ENCODE results near the gene STMND1.

DNA sequence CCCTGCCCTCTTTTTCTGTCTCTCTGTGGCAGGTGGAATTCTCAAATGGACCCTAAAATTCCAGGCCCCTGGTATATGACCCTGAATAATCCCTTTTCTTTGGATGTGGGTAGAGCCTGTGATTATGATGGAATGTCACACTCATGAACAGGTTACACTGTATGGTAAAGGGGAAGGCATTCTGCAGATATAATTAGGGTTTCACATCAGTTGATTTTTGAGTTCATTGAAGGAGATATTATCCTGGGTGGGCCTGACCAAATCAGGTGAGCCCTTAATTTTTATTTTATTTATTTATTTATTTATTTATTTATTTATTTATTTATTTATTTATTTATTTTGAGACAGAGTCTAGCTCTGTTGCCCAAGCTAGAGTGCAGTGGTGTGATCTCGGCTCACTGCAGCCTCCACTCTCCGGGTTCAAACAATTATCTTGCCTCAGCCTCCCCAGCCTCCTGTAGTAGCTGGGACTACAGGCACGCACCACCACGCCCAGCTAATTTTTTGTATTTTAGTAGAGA is 13.7 kb upstream of the STMND1 start:
- TF ChIP-seq CTCF (conservative IDR thresholded peaks at IDR 0.05; ENCODE audit: low read depth in 2 of 2) (no peak), EZH2phosphoT487 (IDR thresholded peaks at IDR 0.05; ENCODE audit: unreplicated experiment) (no peak), POLR2AphosphoS5 (IDR thresholded peaks at IDR 0.05; ENCODE audit: low read depth) (no peak), EZH2 (IDR thresholded peaks at IDR 0.05; ENCODE audit: low read depth, unreplicated experiment) (no peak), ZNF462 (CRISPR knock-in tag; IDR thresholded peaks at IDR 0.05) (no peak), ZNF331 (CRISPR knock-in tag; IDR thresholded peaks at IDR 0.05; ENCODE audit: low read depth) (no peak), ETS1 (IDR thresholded peaks at IDR 0.05) (no peak)
- TF ChIP-seq, protein P1, sequence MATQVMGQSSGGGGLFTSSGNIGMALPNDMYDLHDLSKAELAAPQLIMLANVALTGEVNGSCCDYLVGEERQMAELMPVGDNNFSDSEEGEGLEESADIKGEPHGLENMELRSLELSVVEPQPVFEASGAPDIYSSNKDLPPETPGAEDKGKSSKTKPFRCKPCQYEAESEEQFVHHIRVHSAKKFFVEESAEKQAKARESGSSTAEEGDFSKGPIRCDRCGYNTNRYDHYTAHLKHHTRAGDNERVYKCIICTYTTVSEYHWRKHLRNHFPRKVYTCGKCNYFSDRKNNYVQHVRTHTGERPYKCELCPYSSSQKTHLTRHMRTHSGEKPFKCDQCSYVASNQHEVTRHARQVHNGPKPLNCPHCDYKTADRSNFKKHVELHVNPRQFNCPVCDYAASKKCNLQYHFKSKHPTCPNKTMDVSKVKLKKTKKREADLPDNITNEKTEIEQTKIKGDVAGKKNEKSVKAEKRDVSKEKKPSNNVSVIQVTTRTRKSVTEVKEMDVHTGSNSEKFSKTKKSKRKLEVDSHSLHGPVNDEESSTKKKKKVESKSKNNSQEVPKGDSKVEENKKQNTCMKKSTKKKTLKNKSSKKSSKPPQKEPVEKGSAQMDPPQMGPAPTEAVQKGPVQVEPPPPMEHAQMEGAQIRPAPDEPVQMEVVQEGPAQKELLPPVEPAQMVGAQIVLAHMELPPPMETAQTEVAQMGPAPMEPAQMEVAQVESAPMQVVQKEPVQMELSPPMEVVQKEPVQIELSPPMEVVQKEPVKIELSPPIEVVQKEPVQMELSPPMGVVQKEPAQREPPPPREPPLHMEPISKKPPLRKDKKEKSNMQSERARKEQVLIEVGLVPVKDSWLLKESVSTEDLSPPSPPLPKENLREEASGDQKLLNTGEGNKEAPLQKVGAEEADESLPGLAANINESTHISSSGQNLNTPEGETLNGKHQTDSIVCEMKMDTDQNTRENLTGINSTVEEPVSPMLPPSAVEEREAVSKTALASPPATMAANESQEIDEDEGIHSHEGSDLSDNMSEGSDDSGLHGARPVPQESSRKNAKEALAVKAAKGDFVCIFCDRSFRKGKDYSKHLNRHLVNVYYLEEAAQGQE (IDR thresholded peaks at IDR 0.05; ENCODE audit: unreplicated experiment) = no peak

All from GM23338 (cell line).